Brain microvascular endothelial cell (primary cell): Measurements from ENCODE around the gene TAOK2.
"Not testable (repeated sequence)": the region's sequence is repeated elsewhere in the genome, so short reads cannot be mapped to it uniquely, and the experiment has no call there.

ENCODE experiments used
- DNase-seq: peaks from one replicate; pipeline ENCODE4 v3.0.0-alpha.2; 2020
- H3K27ac ChIP-seq: fragments of 250-450 bp; sonication (Bioruptor Pico); 2 replicates; pipeline ENCODE4 v1.5.1; 2020; ENCODE audit warnings: mild to moderate bottlenecking, moderate library complexity
- H3K27me3 ChIP-seq: fragments of 250-450 bp; sonication (Bioruptor Pico); replicated peaks from 2 replicates; pipeline ENCODE4 v1.5.1; 2020; ENCODE audit warnings: mild to moderate bottlenecking
- H3K36me3 ChIP-seq: fragments of 250-450 bp; sonication (Bioruptor Pico); replicated peaks from 2 replicates; pipeline ENCODE4 v1.5.1; 2020; ENCODE audit warnings: mild to moderate bottlenecking
- H3K4me3 ChIP-seq: 2 replicates; pipeline ENCODE4 v1.5.1; 2011; ENCODE audit warnings: low read depth, mild to moderate bottlenecking, control low read depth, low read length, moderate library complexity
- CTCF ChIP-seq: IDR thresholded peaks from 2 replicates; pipeline ENCODE4 v1.5.1; 2011; ENCODE audit warnings: low read depth, mild to moderate bottlenecking, moderate library complexity, low read length, control low read depth, inconsistent platforms; ENCODE audit errors: missing control alignments
- in situ Hi-C: cut with HindIII; loops from 2 replicates; pipeline ENCODE4 v1.10.0; 2017; ENCODE audit warnings: low sequenced_read_pairs, low pct_ligation_motif_present

Gene TAOK2

DNA sequence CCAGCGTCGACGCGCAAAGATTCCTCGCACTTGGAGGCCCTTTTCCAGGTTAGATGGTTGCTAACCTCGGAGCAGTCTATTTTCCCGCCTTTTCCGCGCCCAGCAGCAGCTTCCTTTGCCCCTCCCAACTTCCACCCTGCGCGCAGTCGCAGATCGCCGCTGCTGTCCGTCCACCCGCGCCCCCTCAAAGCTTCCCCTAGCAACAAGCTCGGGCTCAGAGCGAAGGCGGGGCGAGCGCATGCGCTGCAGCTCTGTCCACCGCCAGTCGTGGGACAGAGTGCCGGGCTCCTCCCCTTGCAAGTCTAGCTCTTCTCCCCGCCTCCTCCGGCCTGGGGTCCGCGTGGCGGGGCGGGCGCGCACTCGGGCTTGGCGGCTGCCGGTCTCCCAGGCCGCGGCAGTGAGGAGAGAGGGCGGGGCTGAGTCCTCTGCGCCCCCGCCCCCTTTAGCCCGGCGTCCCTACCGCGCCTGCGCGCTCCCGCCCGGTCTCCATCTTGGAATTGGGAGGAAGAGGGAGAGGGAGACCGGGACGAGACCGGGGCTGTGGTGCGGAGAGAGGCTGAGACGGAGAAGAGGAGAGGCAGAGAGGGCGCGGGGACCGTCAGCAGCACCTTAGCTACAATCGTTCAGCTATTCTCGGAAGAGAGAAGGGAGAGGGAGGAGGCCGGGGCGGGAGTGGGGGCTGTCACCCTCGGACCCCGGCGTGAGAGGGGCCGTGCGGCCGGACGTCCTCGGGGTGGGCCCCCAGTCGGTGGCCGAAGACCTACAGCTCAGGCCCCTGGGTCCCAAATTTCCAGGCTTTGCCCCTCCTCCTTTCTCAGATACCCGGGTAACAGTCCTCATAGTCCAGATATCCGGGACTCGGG is at the start of gene TAOK2:
TAOK2 (plus strand) TSS at position 485 of the 863 bp plus-strand sequence. CDS start 3,905 bp downstream, outside the sequence.
- Histone ChIP-seq H3K36me3 (peaks cover 21% of the 10 kb centered on the region), H3K27me3 (no peaks in the 10 kb centered on the region)

GRCh38 chr16:29925105-29925756 is 48.4 kb upstream of the TAOK2 start:
- in situ Hi-C loops: no loop called here
- Histone ChIP-seq H3K4me3 (peak overlapping the region; percentile 92), H3K36me3 (peaks cover 16% of the 10 kb centered on the region), H3K27me3 (no peaks in the 10 kb centered on the region), H3K27ac (no peak overlapping the region)
- no peak for TF ChIP-seq CTCF
- no peak for DNase-seq

More for the DNA sequence above, at the start of gene TAOK2:
- peak within 1 kb of the TSS; percentile 41 for H3K27ac ChIP-seq
- no peak for TF ChIP-seq CTCF
- in situ Hi-C loops: no loop called here
- peak; percentile 98 for DNase-seq
- peak within 1 kb of the TSS; percentile 92 for H3K4me3 ChIP-seq

DNA sequence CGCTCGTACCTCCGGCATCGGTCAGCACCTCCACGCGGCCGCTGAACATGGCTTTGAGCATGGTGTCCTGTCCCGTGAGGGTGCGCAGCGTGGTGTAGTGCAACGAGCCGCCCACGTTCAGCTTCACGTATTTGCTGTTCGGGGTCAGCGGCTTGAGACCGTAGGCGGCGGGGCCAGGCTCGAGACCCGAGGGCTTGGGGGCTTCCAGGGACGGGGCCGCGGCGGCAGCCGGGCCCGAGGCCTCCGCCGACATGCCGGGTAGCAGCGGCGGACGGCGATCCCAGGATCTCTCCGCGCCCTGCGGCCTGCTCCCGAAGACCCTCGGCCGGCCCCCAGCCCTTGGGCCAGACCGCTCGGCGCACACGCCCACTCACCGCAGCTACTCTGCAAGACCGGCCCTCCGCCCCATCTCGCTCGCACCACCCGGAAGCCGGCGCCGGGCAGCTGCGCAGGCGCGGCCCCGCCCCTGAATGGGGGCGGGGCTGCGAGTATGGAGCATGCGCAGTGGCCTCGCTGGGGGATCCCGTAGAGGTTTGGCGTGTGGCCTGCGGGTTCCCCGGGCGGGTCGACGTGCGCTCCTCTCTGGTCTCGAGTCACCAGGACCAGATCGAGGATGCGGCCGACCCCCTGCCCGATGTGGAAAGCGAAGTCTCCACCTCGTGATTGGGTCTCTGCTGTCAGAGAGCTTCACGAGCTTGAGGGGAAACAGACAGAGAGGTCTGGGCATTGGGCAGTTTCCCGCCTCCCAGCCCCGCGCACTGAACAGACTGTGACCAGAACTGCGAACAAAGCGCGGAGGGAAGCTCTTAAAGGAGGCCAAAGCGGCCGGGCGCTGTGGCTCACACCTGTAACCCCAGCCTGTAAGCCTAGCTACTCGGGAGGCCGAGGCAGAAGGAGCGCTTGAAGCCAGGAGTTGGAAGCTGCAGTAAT is 47.6 kb upstream of the TAOK2 start, which contains the start of gene KCTD13:
KCTD13 (minus strand) TSS at position 446 of the 930 bp plus-strand sequence; CDS start at position 253, 193 bp downstream.
- Histone ChIP-seq H3K36me3 (peaks cover 9% of the 10 kb centered on the region), H3K4me3 (peak within 1 kb of the TSS; percentile 92), H3K27me3 (no peaks in the 10 kb centered on the region), H3K27ac (peak within 1 kb of the TSS; percentile 72)
- TF ChIP-seq CTCF: no peak
- in situ Hi-C loops: no loop called here
- peak; percentile 67 for DNase-seq

GRCh38 chr16:29926711-29927052 is 47.0 kb upstream of the TAOK2 start:
- Histone ChIP-seq H3K4me3 (peak overlapping the region; percentile 92), H3K27ac (peak overlapping the region; percentile 72), H3K36me3 (peaks cover 5% of the 10 kb centered on the region), H3K27me3 (no peaks in the 10 kb centered on the region)
- no peak for DNase-seq
- TF ChIP-seq CTCF: no peak
- in situ Hi-C loops: no loop called here

GRCh38 chr16:29927070-29927905 is 46.4 kb upstream of the TAOK2 start:
- no peak overlapping the region for H3K27ac ChIP-seq
- no peak for TF ChIP-seq CTCF
- in situ Hi-C loops: no loop called here
- peak overlapping the region; percentile 92 for H3K4me3 ChIP-seq
- DNase-seq: no peak
- no peaks in the 10 kb centered on the region for H3K27me3 ChIP-seq
- peaks cover 5% of the 10 kb centered on the region for H3K36me3 ChIP-seq

GRCh38 chr16:29931750-29932149 is 41.9 kb upstream of the TAOK2 start:
- in situ Hi-C loops, DNase-seq, H3K36me3 ChIP-seq, H3K27ac ChIP-seq, H3K4me3 ChIP-seq, H3K27me3 ChIP-seq: not testable (repeated sequence)
